ENCODE data around the gene PNISR.

DNA sequence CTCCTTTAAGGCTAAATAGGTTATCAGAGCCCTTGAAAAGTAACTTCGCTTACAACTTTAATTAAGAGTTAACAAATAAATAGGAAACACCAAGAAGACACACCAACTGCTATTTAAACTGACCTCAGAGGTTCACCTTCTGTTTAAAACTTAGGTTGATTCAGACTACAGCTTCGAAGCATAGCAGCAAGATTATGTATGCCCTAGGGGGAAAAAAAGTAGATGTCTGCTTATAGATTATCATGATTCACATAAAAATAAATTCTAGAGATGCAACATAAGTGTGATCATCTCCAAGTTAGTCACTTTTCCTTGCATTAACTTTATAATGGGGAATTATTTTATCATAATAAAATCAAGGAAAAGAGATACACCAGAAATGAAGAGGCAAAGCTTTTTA is 8.9 kb downstream of the PNISR start:
- TF ChIP-seq, protein P1, sequence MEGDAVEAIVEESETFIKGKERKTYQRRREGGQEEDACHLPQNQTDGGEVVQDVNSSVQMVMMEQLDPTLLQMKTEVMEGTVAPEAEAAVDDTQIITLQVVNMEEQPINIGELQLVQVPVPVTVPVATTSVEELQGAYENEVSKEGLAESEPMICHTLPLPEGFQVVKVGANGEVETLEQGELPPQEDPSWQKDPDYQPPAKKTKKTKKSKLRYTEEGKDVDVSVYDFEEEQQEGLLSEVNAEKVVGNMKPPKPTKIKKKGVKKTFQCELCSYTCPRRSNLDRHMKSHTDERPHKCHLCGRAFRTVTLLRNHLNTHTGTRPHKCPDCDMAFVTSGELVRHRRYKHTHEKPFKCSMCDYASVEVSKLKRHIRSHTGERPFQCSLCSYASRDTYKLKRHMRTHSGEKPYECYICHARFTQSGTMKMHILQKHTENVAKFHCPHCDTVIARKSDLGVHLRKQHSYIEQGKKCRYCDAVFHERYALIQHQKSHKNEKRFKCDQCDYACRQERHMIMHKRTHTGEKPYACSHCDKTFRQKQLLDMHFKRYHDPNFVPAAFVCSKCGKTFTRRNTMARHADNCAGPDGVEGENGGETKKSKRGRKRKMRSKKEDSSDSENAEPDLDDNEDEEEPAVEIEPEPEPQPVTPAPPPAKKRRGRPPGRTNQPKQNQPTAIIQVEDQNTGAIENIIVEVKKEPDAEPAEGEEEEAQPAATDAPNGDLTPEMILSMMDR (IDR thresholded peaks at IDR 0.05 in 4 of 5, conservative IDR thresholded peaks at IDR 0.05 in 1 of 5) = no peak
- TF ChIP-seq POLR2A (IDR thresholded peaks at IDR 0.05) = no peak

Data from gastrocnemius medialis (tissue), 4 donors.